HG03571 (cell line): ENCODE results near the gene GINS2.

Experiments
- ATAC-seq: cut with Tn5 transposase; IDR thresholded peaks from one replicate; pipeline ENCODE4 v1.9.1; 2021; ENCODE audit not compliant: unreplicated experiment

GINS2 gene

GRCh38 chr16:85641776-85642176, 47.0 kb downstream of the GINS2 start:
- ATAC-seq, result no peak

GRCh38 chr16:85641305-85641704, 47.4 kb downstream of the GINS2 start:
- no peak for ATAC-seq

- no peak for ATAC-seq
Observed at GRCh38 chr16:85640585-85640984, 48.2 kb downstream of the GINS2 start.

- no peak for ATAC-seq
Observed at GRCh38 chr16:85640254-85640558, 48.5 kb downstream of the GINS2 start.

GRCh38 chr16:85639529-85640253, 49.1 kb downstream of the GINS2 start:
- ATAC-seq, result no peak

GRCh38 chr16:85638695-85639409, 49.9 kb downstream of the GINS2 start:
- ATAC-seq, result no peak

GRCh38 chr16:85637808-85638647, 50.7 kb downstream of the GINS2 start:
- ATAC-seq, result no peak

GRCh38 chr16:85637061-85637807, 51.5 kb downstream of the GINS2 start:
- no peak for ATAC-seq

GRCh38 chr16:85636234-85636812, 52.4 kb downstream of the GINS2 start:
- ATAC-seq, result no peak

GRCh38 chr16:85635545-85636140, 53.1 kb downstream of the GINS2 start:
- no peak for ATAC-seq

GRCh38 chr16:85634747-85635544, 53.8 kb downstream of the GINS2 start:
- no peak for ATAC-seq

GRCh38 chr16:85633888-85634287, 54.9 kb downstream of the GINS2 start:
- ATAC-seq, result no peak

GRCh38 chr16:85633438-85633743, 55.4 kb downstream of the GINS2 start:
- no peak for ATAC-seq

GRCh38 chr16:85632709-85633437, 55.9 kb downstream of the GINS2 start:
- no peak for ATAC-seq

- no peak for ATAC-seq
Observed at GRCh38 chr16:85631802-85632393, 56.9 kb downstream of the GINS2 start.

- no peak for ATAC-seq
Observed at GRCh38 chr16:85631230-85631629, 57.5 kb downstream of the GINS2 start.

GRCh38 chr16:85629853-85630252, 58.9 kb downstream of the GINS2 start:
- no peak for ATAC-seq

- ATAC-seq, result no peak
Observed at GRCh38 chr16:85629326-85629725, 59.4 kb downstream of the GINS2 start.

- no peak for ATAC-seq
Observed at GRCh38 chr16:85628645-85629044, 60.1 kb downstream of the GINS2 start.
